Fibroblast of the aortic adventitia (primary cell): Measurements from ENCODE around the gene METTL16. TPM values are rescaled to one million over a fixed set of nuclear protein-coding genes. Genes with fewer than 3 reads are reported as not detected.

ENCODE experiments used
- DNase-seq: peaks from one replicate; pipeline ENCODE4 v3.0.0-alpha.2; 2010; ENCODE audit warnings: low read depth
- H3K4me3 ChIP-seq: 2 replicates; pipeline ENCODE4 v1.5.1; 2011; ENCODE audit warnings: low read depth, mild to moderate bottlenecking, control low read depth, low read length, moderate library complexity
- CTCF ChIP-seq: IDR thresholded peaks from 2 replicates; pipeline ENCODE4 v1.5.1; 2011; ENCODE audit warnings: mild to moderate bottlenecking, low read length, control low read depth, inconsistent platforms; ENCODE audit not compliant: insufficient read depth
- total RNA-seq: library from RNA; depleted of rRNA; stranded (reverse); fragments of >200 nt; gene quantifications from 2 replicates; pipeline ENCODE4 v1.2.3, GENCODE V29; 2012; ENCODE audit warnings: low replicate concordance

Gene METTL16
- total RNA-seq, 1 donor = 18.7 TPM

GRCh38 chr17:2410951-2411350 is 100.7 kb downstream of the METTL16 start:
- TF ChIP-seq CTCF = no peak
- no peak overlapping the region for H3K4me3 ChIP-seq
- DNase-seq = no peak

- peak overlapping the region; percentile 10 for H3K4me3 ChIP-seq
Observed at GRCh38 chr17:2406903-2407790, 104.5 kb downstream of the METTL16 start.

DNA sequence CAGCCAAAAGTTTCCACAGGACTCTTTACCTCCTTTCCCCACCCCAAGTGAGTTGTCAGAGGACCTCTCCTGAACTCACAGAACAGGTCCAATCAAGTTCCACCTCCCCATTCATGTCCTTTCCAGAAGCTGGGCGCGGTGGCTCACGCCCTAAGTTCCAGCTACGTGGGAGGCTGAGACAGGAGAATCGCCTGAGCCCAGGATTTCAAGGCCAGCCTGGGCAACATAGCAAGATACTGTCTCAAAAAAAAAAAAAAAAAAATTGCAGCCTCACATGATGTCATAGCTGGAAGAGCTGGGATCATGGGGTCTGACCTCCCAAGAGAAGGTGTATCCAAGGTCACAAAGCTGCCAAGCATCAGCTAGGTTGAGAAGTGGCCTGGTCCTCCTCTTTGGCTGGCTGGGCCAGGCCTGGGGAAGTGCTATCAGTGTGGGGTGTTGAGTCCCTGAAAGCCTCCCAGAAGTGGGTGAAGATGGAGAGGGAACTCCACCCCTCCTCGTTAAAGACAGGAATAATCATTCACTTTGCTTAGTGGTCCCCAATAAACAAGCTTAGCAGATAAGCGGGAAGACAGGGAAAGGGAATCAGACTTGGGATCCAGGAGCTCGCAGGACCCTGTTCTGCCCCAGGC is 105.3 kb downstream of the METTL16 start:
- DNase-seq = no peak
- no peak overlapping the region for H3K4me3 ChIP-seq
- TF ChIP-seq CTCF = no peak

More at GRCh38 chr17:2406903-2407790, 104.5 kb downstream of the METTL16 start:
- DNase-seq = peak; percentile 85
- no peak for TF ChIP-seq CTCF

- peak; percentile 91 for DNase-seq
- no peak overlapping the region for H3K4me3 ChIP-seq
- TF ChIP-seq CTCF = no peak
Observed at GRCh38 chr17:2405247-2405926, 106.3 kb downstream of the METTL16 start.

DNA sequence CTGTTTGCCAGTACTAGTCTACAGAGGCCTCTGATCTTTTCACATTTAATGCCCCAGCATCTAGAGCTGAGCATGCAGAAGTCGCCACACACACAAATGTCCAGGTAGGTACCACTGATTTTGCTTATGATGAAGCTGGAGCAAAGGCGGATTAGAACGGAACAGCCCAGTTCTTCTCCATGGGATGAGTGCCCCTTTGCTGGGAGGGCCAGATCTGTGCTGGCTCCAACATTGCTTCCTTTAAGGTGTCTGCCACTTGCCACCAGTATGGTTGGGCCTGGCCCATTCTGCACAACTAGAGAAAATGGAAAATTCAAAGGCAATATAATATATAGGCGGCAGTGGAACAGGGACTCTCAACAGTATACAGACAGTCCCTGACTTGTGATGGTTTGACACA is 108.6 kb downstream of the METTL16 start:
- H3K4me3 ChIP-seq = no peak overlapping the region
- DNase-seq = no peak
- no peak for TF ChIP-seq CTCF

GRCh38 chr17:2402544-2402943 is 109.1 kb downstream of the METTL16 start:
- DNase-seq = no peak
- no peak for TF ChIP-seq CTCF
- H3K4me3 ChIP-seq = peak overlapping the region; percentile 57
